Neural progenitor cell (in vitro differentiated cells): ENCODE data around the gene HMGCS1. TPM values are rescaled to one million over a fixed set of nuclear protein-coding genes. Genes with fewer than 3 reads are reported as not detected.
A peak's percentile ranks its signal among the peaks of the same experiment; 100 is the strongest.

Experiments used
- DNase-seq: peaks from one replicate; pipeline ENCODE4 v3.0.0-alpha.2; 2016; ENCODE audit warnings: low spot score
- H2AFZ ChIP-seq: fragments of 200-600 bp; sonication (generic); replicated peaks from 2 replicates; pipeline ENCODE4 v1.6.1; 2016; ENCODE audit warnings: antibody characterized with exemption
- H3F3A ChIP-seq: fragments of 200-600 bp; sonication (generic); 2 replicates; pipeline ENCODE4 v1.6.1; 2016; ENCODE audit warnings: antibody characterized with exemption, low read depth
- H3K27ac ChIP-seq: fragments of 200-600 bp; sonication (generic); 2 replicates; pipeline ENCODE4 v1.5.1; 2016; ENCODE audit warnings: mild to moderate bottlenecking
- H3K27me3 ChIP-seq: fragments of 200-600 bp; sonication (generic); 2 replicates; pipeline ENCODE4 v1.6.1; 2016; ENCODE audit warnings: mild to moderate bottlenecking, moderate library complexity
- H3K36me3 ChIP-seq: fragments of 200-600 bp; sonication (generic); 2 replicates; pipeline ENCODE4 v1.5.1; 2016
- H3K4me1 ChIP-seq: fragments of 200-600 bp; sonication (generic); 2 replicates; pipeline ENCODE4 v1.6.1; 2016; ENCODE audit warnings: mixed run types
- H3K4me2 ChIP-seq: fragments of 200-600 bp; sonication (generic); 2 replicates; pipeline ENCODE4 v1.6.1; 2016
- H3K4me3 ChIP-seq: fragments of 200-600 bp; sonication (generic); 2 replicates; pipeline ENCODE4 v1.5.1; 2016
- H3K79me2 ChIP-seq: fragments of 200-600 bp; sonication (generic); 2 replicates; pipeline ENCODE4 v1.6.1; 2016; ENCODE audit warnings: low read depth
- H3K9ac ChIP-seq: fragments of 200-600 bp; sonication (generic); 2 replicates; pipeline ENCODE4 v1.6.1; 2016
- H3K9me3 ChIP-seq: fragments of 200-600 bp; sonication (generic); 2 replicates; pipeline ENCODE4 v1.5.1; 2016; ENCODE audit warnings: low read depth
- H4K20me1 ChIP-seq: fragments of 200-600 bp; sonication (generic); 2 replicates; pipeline ENCODE4 v1.6.1; 2016; ENCODE audit warnings: low read depth
- H3K27ac Mint-ChIP-seq: 3 replicates; pipeline ENCODE4 v1.8.0; 2021; ENCODE audit warnings: mixed read lengths
- H3K27me3 Mint-ChIP-seq: 2 replicates; pipeline ENCODE4 v1.8.0; 2022; ENCODE audit warnings: low read depth, mild to moderate bottlenecking, inconsistent platforms, moderate library complexity, mixed read lengths; ENCODE audit not compliant: insufficient read depth
- H3K36me3 Mint-ChIP-seq: 3 replicates; pipeline ENCODE4 v1.8.0; 2021; ENCODE audit warnings: mixed read lengths
- H3K4me1 Mint-ChIP-seq: 3 replicates; pipeline ENCODE4 v1.8.0; 2021; ENCODE audit warnings: mixed read lengths
- H3K4me3 Mint-ChIP-seq: 3 replicates; pipeline ENCODE4 v1.8.0; 2021; ENCODE audit warnings: mild to moderate bottlenecking, moderate library complexity, mixed read lengths
- H3K9me3 Mint-ChIP-seq: 3 replicates; pipeline ENCODE4 v1.8.0; 2020; ENCODE audit warnings: mixed read lengths
- EZH2 ChIP-seq: fragments of 200-600 bp; sonication (generic); IDR thresholded peaks from 2 replicates; pipeline ENCODE4 v1.6.1; 2017; ENCODE audit warnings: antibody characterized with exemption, mild to moderate bottlenecking, moderate library complexity
- EZH2phosphoT487 ChIP-seq: fragments of 200-600 bp; sonication (generic); IDR thresholded peaks from 2 replicates; pipeline ENCODE4 v1.6.1; 2017; ENCODE audit warnings: antibody characterized with exemption
- total RNA-seq: library from RNA; depleted of rRNA; stranded (reverse); fragments of >200 nt; gene quantifications from 2 replicates; pipeline ENCODE4 v1.2.3, GENCODE V29; 2015; ENCODE audit warnings: low replicate concordance
- TF ChIP-seq, protein P1 (sequence below): fragments of 200-600 bp; sonication (generic); IDR thresholded peaks from 2 replicates; pipeline ENCODE4 v1.5.1; 2017; ENCODE audit warnings: antibody characterized with exemption, mild to moderate bottlenecking

The HMGCS1 gene
- total RNA-seq, 1 donor from 2014 or later: 274 TPM

- peaks cover 55% of the 10 kb centered on the region for H3K4me1 ChIP-seq
- H3K27ac Mint-ChIP-seq: peak overlapping the region; percentile 95
- peaks cover 64% of the 10 kb centered on the region for H3K79me2 ChIP-seq
- H3K9me3 Mint-ChIP-seq: peaks cover 23% of the 10 kb centered on the region
- no peak overlapping the region for H2AFZ ChIP-seq
- TF ChIP-seq EZH2phosphoT487: no peak
- TF ChIP-seq, protein P1, sequence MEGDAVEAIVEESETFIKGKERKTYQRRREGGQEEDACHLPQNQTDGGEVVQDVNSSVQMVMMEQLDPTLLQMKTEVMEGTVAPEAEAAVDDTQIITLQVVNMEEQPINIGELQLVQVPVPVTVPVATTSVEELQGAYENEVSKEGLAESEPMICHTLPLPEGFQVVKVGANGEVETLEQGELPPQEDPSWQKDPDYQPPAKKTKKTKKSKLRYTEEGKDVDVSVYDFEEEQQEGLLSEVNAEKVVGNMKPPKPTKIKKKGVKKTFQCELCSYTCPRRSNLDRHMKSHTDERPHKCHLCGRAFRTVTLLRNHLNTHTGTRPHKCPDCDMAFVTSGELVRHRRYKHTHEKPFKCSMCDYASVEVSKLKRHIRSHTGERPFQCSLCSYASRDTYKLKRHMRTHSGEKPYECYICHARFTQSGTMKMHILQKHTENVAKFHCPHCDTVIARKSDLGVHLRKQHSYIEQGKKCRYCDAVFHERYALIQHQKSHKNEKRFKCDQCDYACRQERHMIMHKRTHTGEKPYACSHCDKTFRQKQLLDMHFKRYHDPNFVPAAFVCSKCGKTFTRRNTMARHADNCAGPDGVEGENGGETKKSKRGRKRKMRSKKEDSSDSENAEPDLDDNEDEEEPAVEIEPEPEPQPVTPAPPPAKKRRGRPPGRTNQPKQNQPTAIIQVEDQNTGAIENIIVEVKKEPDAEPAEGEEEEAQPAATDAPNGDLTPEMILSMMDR: no peak
- H3K36me3 Mint-ChIP-seq: peaks cover 34% of the 10 kb centered on the region
- peak overlapping the region; percentile 87 for H3K27ac ChIP-seq
- peaks cover 58% of the 10 kb centered on the region for H3K4me1 Mint-ChIP-seq
- peak overlapping the region; percentile 95 for H3K4me2 ChIP-seq
- peaks cover 54% of the 10 kb centered on the region for H4K20me1 ChIP-seq
- DNase-seq: no peak
- no peaks in the 10 kb centered on the region for H3K27me3 ChIP-seq
- H3K9ac ChIP-seq: peak overlapping the region; percentile 81
- no peaks in the 10 kb centered on the region for H3K9me3 ChIP-seq
- H3F3A ChIP-seq: peaks cover 49% of the 10 kb centered on the region
- peak overlapping the region; percentile 100 for H3K4me3 Mint-ChIP-seq
- H3K4me3 ChIP-seq: peak overlapping the region; percentile 79
- peaks cover 9% of the 10 kb centered on the region for H3K27me3 Mint-ChIP-seq
- peaks cover 5% of the 10 kb centered on the region for H3K36me3 ChIP-seq
These were observed 545 bp downstream of the HMGCS1 start for GRCh38 chr5:43312699-43313034.

DNA sequence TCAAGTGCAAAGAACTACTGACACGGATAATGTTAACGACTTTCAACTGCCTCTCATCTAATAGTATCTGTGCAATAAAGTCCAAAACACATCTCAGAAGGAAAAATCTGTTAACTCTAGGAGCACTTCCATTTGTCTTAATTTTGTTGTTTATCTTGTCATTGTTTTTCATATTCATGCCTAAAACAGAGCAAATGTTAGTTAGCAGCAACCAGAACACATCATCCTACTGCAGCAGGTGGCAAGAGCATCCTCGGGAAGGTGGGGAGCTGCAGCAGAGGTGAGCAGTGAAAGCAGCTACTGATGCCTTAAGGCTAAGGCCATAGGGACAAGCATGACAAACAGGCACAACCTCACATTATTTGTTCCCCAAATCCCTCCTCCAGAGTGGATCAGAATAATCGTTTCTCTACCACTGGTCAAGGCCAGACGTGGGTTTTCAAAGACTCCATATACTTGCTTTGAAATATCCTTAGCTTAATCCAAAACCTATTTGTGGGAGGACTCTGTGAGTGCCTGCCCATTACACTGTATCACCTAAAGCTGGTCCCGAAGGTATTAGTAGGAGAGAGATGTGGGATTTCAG lies 1.0 kb downstream of the HMGCS1 start:
- peaks cover 18% of the 10 kb centered on the region for H3K9me3 Mint-ChIP-seq
- TF ChIP-seq, protein P1: no peak
- TF ChIP-seq EZH2 (no peak), EZH2phosphoT487 (no peak)
- H3K4me1 ChIP-seq: peaks cover 58% of the 10 kb centered on the region

DNA sequence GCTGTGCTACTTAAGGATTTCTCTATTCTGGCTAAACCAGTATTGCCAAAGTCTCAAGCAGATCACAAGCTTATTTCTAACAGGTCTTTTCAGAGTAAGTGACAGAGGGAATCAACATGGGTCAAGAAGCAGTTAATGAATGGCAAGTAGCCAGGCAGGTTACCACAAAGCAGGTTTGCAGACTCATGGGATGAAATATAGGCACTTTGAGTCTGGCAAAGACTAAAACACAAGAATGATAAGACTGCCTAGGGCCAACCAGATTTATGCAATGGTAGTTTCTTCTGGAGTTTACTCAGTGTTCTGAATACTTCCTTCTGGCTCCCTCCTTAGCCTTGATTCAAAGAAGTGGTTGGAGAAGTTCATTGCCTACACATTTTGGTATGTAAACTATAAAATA lies 3.6 kb downstream of the HMGCS1 start:
- no peaks in the 10 kb centered on the region for H3K27me3 ChIP-seq
- peaks cover 53% of the 10 kb centered on the region for H3F3A ChIP-seq
- Mint-ChIP-seq H3K27me3 (peaks cover 9% of the 10 kb centered on the region), H3K4me1 (peaks cover 67% of the 10 kb centered on the region), H3K4me3 (peak overlapping the region; percentile 100), H3K36me3 (peaks cover 44% of the 10 kb centered on the region), H3K9me3 (peaks cover 2% of the 10 kb centered on the region), H3K27ac (no peak overlapping the region)
- peaks cover 5% of the 10 kb centered on the region for H3K36me3 ChIP-seq
- peak overlapping the region; percentile 79 for H3K4me3 ChIP-seq
- H3K9ac ChIP-seq: no peak overlapping the region
- no peak for TF ChIP-seq EZH2
- no peak for TF ChIP-seq EZH2phosphoT487
- TF ChIP-seq, protein P1: no peak
- H3K9me3 ChIP-seq: no peaks in the 10 kb centered on the region
- no peak overlapping the region for H2AFZ ChIP-seq
- peak overlapping the region; percentile 24 for H3K27ac ChIP-seq
- DNase-seq: peak; percentile 23
- H3K79me2 ChIP-seq: peaks cover 91% of the 10 kb centered on the region
- H3K4me2 ChIP-seq: peak overlapping the region; percentile 95
- H3K4me1 ChIP-seq: peaks cover 56% of the 10 kb centered on the region
- H4K20me1 ChIP-seq: peaks cover 84% of the 10 kb centered on the region

More for the DNA sequence above, 1.0 kb downstream of the HMGCS1 start:
- Histone ChIP-seq H3F3A (peaks cover 54% of the 10 kb centered on the region), H3K9me3 (no peaks in the 10 kb centered on the region), H3K27ac (peak overlapping the region; percentile 7), H3K36me3 (peaks cover 5% of the 10 kb centered on the region), H3K9ac (peak overlapping the region; percentile 81), H3K4me2 (peak overlapping the region; percentile 95), H2AFZ (no peak overlapping the region), H3K79me2 (peaks cover 69% of the 10 kb centered on the region), H3K27me3 (no peaks in the 10 kb centered on the region), H4K20me1 (peaks cover 59% of the 10 kb centered on the region), H3K4me3 (peak overlapping the region; percentile 79)
- peak overlapping the region; percentile 95 for H3K27ac Mint-ChIP-seq
- DNase-seq: peak; percentile 12
- peak overlapping the region; percentile 100 for H3K4me3 Mint-ChIP-seq
- peaks cover 9% of the 10 kb centered on the region for H3K27me3 Mint-ChIP-seq
- H3K36me3 Mint-ChIP-seq: peaks cover 35% of the 10 kb centered on the region
- H3K4me1 Mint-ChIP-seq: peaks cover 62% of the 10 kb centered on the region
